ENCODE measurements around the gene PPP1R14C.

DNA sequence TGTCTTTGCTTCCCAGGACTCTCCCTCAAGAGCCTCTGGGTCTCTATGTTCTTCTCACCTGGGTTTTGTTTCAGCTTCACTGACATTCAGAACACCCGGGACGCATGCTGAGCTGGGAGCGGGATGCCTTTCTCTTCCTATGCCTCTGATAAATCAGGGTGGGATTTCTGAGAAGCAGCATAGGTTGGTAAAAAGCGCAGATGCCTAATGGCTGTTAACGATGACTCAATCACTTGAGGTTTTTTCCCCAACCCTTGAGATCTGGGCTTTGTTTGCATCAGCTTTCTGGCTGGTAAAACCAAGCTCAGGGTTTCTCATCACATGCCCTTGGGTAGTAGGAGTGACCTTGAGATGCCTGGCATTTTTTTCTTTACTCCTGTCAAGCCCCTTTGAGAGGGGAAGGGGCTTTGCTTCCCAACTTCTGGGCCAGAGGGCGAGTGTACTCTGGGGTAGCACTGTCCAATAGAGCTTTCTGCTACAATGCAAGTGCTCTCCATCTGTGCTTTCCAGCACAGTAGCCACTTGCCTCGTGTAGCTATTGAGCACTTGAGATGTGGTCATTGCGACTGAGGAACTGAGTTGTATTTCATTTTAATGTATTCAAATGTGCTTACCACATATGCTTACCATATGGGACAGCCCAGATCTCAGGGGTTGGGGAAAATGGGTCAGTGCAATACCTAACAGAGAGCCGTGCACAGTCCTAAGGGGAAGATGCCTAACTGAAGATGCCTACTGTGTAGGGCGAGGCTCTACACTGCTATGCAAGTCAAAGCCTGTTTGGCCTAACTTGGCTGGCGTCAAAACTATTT, 69.1 kb downstream of the PPP1R14C start:
- TF ChIP-seq EZH2phosphoT487 (IDR thresholded peaks at IDR 0.05; ENCODE audit: insufficient read depth, low read depth) (no peak), EZH2 (IDR thresholded peaks at IDR 0.05; ENCODE audit: insufficient read depth, poor library complexity, severe bottlenecking) (no peak)

Measured in GM23248 (cell line).